Nephron progenitor cell (in vitro differentiated cells): Measurements from ENCODE around the gene LTB4R.
A peak's percentile ranks its signal among the peaks of the same experiment; 100 is the strongest.

Experiments
- DNase-seq: peaks from one replicate; pipeline ENCODE4 v3.0.0; 2021
- H3K27ac Mint-ChIP-seq: 2 replicates; pipeline ENCODE4 v1.8.0; 2021; ENCODE audit warnings: mild to moderate bottlenecking, moderate library complexity, mixed read lengths
- H3K27me3 Mint-ChIP-seq: 2 replicates; pipeline ENCODE4 v1.8.0; 2021; ENCODE audit warnings: mild to moderate bottlenecking, low read depth, mixed read lengths; ENCODE audit not compliant: poor library complexity
- H3K36me3 Mint-ChIP-seq: 2 replicates; pipeline ENCODE4 v1.8.0; 2021; ENCODE audit warnings: low read depth, mixed read lengths
- H3K4me1 Mint-ChIP-seq: 2 replicates; pipeline ENCODE4 v1.8.0; 2021; ENCODE audit warnings: mixed read lengths
- H3K4me3 Mint-ChIP-seq: 2 replicates; pipeline ENCODE4 v1.8.0; 2021; ENCODE audit warnings: mild to moderate bottlenecking, moderate library complexity, mixed read lengths
- H3K9me3 Mint-ChIP-seq: 2 replicates; pipeline ENCODE4 v1.8.0; 2021; ENCODE audit warnings: mild to moderate bottlenecking, moderate library complexity, mixed read lengths
- TF ChIP-seq, protein P1 (sequence below): fragments of 200-600 bp; sonication (generic); IDR thresholded peaks from 2 replicates; pipeline ENCODE4 v1.5.0; 2021; ENCODE audit warnings: antibody characterized with exemption

Gene LTB4R

DNA sequence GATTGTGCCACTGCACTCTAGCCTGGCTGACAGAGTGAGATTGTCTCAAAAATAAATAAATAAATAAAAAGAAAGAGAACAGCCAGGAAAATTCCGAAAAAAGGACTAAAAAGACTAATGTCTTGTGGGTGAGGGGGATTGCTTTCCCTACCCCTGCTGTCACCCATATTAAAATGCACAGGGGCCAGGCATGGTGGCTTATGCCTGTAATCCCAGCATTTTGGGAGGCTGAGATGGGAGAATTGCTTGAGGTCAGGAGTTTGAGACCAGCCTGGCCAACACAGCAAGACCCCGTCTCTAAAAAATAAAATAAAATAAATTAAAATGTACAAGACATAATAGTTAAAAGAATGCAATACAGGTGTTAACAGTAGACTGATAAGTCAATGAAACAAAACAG is 17.8 kb upstream of the LTB4R start:
- DNase-seq: no peak
- Mint-ChIP-seq H3K9me3 (no peaks in the 10 kb centered on the region), H3K4me3 (no peak overlapping the region), H3K36me3 (peaks cover 10% of the 10 kb centered on the region), H3K27me3 (no peaks in the 10 kb centered on the region), H3K4me1 (peaks cover 21% of the 10 kb centered on the region), H3K27ac (no peak overlapping the region)
- TF ChIP-seq, protein P1, sequence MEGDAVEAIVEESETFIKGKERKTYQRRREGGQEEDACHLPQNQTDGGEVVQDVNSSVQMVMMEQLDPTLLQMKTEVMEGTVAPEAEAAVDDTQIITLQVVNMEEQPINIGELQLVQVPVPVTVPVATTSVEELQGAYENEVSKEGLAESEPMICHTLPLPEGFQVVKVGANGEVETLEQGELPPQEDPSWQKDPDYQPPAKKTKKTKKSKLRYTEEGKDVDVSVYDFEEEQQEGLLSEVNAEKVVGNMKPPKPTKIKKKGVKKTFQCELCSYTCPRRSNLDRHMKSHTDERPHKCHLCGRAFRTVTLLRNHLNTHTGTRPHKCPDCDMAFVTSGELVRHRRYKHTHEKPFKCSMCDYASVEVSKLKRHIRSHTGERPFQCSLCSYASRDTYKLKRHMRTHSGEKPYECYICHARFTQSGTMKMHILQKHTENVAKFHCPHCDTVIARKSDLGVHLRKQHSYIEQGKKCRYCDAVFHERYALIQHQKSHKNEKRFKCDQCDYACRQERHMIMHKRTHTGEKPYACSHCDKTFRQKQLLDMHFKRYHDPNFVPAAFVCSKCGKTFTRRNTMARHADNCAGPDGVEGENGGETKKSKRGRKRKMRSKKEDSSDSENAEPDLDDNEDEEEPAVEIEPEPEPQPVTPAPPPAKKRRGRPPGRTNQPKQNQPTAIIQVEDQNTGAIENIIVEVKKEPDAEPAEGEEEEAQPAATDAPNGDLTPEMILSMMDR: no peak

DNA sequence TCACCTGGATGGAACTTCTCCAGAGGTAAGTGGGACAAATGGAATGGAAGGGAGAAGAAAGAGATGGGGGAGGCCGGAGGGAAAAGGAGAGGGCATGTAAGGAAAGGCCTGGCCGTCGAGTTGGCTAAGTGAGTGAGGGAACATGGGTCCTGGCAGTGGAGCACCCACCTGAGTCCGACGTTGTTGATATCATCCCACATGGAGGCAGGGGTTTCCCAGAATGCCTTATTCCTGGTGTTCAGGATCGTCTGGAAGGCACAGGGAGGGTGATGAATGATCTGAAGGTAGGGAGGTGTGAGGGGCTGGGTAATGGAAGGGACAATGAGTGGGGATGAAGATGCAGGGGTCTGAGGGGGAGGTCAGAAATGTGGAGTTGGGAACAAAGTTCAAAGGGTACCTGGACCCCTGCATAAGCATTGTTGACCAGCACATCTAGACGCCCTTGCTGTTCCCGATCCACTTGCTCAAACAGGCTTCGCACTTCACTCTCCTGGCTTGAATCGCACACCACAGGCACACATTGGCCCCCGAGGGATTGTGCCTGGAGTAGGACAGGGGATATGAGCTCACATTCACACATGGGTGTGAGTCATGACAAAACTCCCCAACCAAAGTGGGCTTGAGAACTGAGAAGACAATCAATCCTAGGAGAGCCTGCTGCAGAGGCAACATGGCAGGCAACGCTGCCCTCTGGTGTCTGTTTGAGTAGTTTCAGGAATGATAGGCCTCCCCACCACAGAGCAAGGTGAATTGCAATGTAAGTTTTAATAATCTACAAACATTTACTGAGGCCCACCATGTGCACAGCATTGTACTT is 14.8 kb upstream of the LTB4R start:
- peak; percentile 54 for DNase-seq
- no peaks in the 10 kb centered on the region for H3K27me3 Mint-ChIP-seq
- H3K27ac Mint-ChIP-seq: peak overlapping the region; percentile 38
- H3K36me3 Mint-ChIP-seq: peaks cover 10% of the 10 kb centered on the region
- H3K9me3 Mint-ChIP-seq: no peaks in the 10 kb centered on the region
- peaks cover 48% of the 10 kb centered on the region for H3K4me1 Mint-ChIP-seq
- no peak overlapping the region for H3K4me3 Mint-ChIP-seq
- TF ChIP-seq, protein P1: peak; percentile 68

DNA sequence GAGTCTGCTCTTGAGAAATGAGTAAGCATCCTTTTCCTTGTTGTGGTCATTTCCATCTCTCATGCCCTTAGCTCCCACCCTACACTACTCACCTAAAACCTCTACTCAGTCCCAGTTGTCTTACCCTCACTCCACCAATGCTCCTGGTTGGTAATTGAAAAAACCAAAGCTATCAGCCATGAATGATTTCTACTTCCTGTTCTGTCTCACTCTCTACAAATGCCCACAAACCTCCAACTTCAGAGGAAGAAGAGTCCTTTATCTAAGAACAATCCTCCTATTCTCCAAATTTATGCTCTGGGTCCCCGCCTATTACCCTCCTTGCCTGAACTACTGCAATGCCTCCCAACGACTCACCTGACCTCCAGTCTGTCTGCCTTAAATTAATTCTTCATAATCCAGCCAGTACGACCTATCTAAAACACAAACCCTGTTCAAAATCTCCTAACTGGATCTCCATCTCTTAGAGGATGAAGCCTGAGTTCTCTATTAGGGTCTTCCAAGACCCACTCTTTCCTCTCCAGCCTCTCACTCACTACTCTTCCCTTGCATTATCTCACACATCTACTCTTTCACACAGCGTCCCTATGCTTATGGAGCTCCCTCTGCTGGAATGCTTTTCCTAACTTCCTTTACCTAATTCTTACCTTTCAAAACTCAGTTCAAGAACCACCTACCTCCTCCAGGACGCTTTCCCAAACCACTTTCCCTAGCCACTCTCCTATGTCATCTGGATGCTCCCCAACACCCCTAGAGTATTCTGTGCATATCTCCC is 13.9 kb upstream of the LTB4R start:
- Mint-ChIP-seq H3K4me1 (peaks cover 52% of the 10 kb centered on the region), H3K36me3 (peaks cover 17% of the 10 kb centered on the region), H3K27ac (peak overlapping the region; percentile 74), H3K9me3 (no peaks in the 10 kb centered on the region), H3K4me3 (peak overlapping the region; percentile 25), H3K27me3 (no peaks in the 10 kb centered on the region)
- TF ChIP-seq, protein P1: peak; percentile 36
- no peak for DNase-seq

DNA sequence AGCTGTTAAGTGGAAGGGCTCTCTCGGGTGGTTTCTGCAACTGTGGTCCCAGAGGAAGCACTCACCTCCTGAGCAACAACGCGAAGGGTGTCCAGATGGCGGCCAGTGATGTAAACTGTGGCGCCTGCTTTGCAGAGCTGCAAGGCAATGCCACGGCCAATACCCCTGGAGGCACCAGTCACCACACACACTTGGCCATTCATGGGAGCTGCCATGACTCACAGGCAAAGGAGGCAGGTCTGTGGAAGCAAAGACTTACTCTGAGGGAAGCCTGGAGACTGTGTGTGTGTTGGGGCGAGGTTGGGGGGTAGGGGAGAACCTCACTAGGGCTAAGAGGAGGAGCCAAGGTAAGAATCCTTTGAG is 12.4 kb upstream of the LTB4R start:
- H3K4me3 Mint-ChIP-seq: peak overlapping the region; percentile 94
- no peak for DNase-seq
- peaks cover 52% of the 10 kb centered on the region for H3K4me1 Mint-ChIP-seq
- peaks cover 20% of the 10 kb centered on the region for H3K36me3 Mint-ChIP-seq
- peak overlapping the region; percentile 75 for H3K27ac Mint-ChIP-seq
- no peaks in the 10 kb centered on the region for H3K27me3 Mint-ChIP-seq
- TF ChIP-seq, protein P1: no peak
- no peaks in the 10 kb centered on the region for H3K9me3 Mint-ChIP-seq

DNA sequence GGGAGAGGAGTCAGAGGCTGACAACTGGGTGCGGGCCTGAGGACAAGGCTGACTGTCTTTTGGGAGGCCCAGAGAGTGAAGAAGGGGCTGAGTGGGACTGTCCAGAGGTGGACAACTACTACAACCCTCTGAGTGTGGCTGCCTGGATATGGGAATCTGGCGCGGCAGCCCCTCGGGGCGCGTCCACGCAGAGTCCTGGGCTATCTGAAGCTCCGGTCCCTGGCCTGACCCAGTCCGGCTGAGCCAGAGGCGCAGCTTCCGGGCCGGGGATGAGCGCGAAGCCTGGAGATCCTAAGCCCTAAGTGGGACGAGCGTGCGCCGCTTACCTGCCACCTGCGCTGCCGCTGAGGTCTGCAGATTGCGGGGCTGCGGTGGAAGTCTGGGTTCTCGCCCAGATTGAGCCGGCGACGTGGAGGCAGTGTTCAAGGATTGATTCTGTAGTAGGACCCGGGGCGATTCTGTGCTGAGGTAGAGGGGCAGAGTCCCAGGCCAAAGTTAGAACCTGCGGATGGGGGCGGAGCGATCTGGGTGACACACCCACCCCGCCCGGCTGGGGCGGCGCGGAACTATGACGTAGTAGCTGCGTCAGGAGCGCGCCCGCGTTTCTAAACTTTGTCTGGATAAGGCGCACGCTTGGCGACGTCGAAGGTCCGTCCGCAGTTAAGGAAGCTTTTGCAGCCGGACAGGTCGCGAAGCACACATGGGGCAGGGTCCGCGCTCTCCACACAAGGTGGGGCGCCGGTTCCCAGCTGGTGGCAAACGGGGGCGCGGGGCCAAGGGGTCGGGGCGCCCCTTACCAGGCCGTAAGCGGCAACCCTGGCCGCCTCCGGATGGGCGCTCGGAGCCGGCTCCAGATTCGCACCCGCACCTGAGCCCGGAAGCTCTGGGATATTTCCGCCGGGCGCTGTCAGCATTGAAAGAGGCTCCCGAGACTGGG is 11.8 kb upstream of the LTB4R start, which contains the start of the genes DHRS1 and NOP9:
Gene DHRS1, minus strand, starts transcription at position 526 of the 937 bp plus-strand sequence. CDS start 674 bp downstream, outside the sequence.
Gene NOP9, plus strand, starts transcription at position 596 of the 937 bp plus-strand sequence. Its CDS starts 105 bp downstream, at position 701.
- peak; percentile 96 for DNase-seq
- Mint-ChIP-seq H3K4me3 (peak within 1 kb of the TSS; percentile 94), H3K27me3 (no peaks in the 10 kb centered on the region), H3K9me3 (no peaks in the 10 kb centered on the region), H3K36me3 (peaks cover 25% of the 10 kb centered on the region), H3K27ac (peak within 1 kb of the TSS; percentile 75), H3K4me1 (peaks cover 52% of the 10 kb centered on the region)
- TF ChIP-seq, protein P1: no peak
